ENCODE data around the gene CDC40. TPM values are rescaled to one million over a fixed set of nuclear protein-coding genes. Genes with fewer than 3 reads are reported as not detected.
A peak's percentile ranks its signal among the peaks of the same experiment; 100 is the strongest.

Gene CDC40
- total RNA-seq, 1 donor, result 27.5 TPM

GRCh38 chr6:110214338-110214737 is 34.1 kb downstream of the CDC40 start:
- Histone ChIP-seq H4K20me1 (ENCODE audit: insufficient read depth, low read length) (no peaks in the 10 kb centered on the region), H2AFZ (ENCODE audit: low read length) (no peak overlapping the region), H3K4me1 (ENCODE audit: insufficient read depth, low read length) (peaks cover 10% of the 10 kb centered on the region), H3K27me3 (ENCODE audit: insufficient read depth, low read length) (no peaks in the 10 kb centered on the region), H3K79me2 (ENCODE audit: insufficient read depth, low read length) (no peaks in the 10 kb centered on the region), H3K4me2 (ENCODE audit: insufficient read depth, low read length) (no peak overlapping the region), H3K27ac (ENCODE audit: low read depth, low read length) (no peak overlapping the region), H3K36me3 (ENCODE audit: insufficient read depth, low read length) (peaks cover 30% of the 10 kb centered on the region), H3K9me3 (ENCODE audit: low read depth, low read length) (no peaks in the 10 kb centered on the region), H3K4me3 (ENCODE audit: insufficient read depth, low read length) (no peak overlapping the region)
- no peak for DNase-seq (ENCODE audit: insufficient read length, low spot score, missing footprints)
- TF ChIP-seq CTCF (IDR thresholded peaks at IDR 0.05; ENCODE audit: extremely low read depth, low read depth, low read length), result no peak

GRCh38 chr6:110216140-110216539 is 35.9 kb downstream of the CDC40 start:
- peaks cover 10% of the 10 kb centered on the region for H3K4me1 ChIP-seq (ENCODE audit: insufficient read depth, low read length)
- no peaks in the 10 kb centered on the region for H3K9me3 ChIP-seq (ENCODE audit: low read depth, low read length)
- DNase-seq (ENCODE audit: insufficient read length, low spot score, missing footprints), result no peak
- no peaks in the 10 kb centered on the region for H4K20me1 ChIP-seq (ENCODE audit: insufficient read depth, low read length)
- H3K27ac ChIP-seq (ENCODE audit: low read depth, low read length), result no peak overlapping the region
- no peak for TF ChIP-seq CTCF (IDR thresholded peaks at IDR 0.05; ENCODE audit: extremely low read depth, low read depth, low read length)
- H3K36me3 ChIP-seq (ENCODE audit: insufficient read depth, low read length), result peaks cover 32% of the 10 kb centered on the region
- no peak overlapping the region for H3K4me2 ChIP-seq (ENCODE audit: insufficient read depth, low read length)
- H3K79me2 ChIP-seq (ENCODE audit: insufficient read depth, low read length), result no peaks in the 10 kb centered on the region
- no peak overlapping the region for H3K4me3 ChIP-seq (ENCODE audit: insufficient read depth, low read length)
- no peaks in the 10 kb centered on the region for H3K27me3 ChIP-seq (ENCODE audit: insufficient read depth, low read length)
- H2AFZ ChIP-seq (ENCODE audit: low read length), result no peak overlapping the region

- H4K20me1 ChIP-seq (ENCODE audit: insufficient read depth, low read length), result no peaks in the 10 kb centered on the region
- H3K4me1 ChIP-seq (ENCODE audit: insufficient read depth, low read length), result peaks cover 10% of the 10 kb centered on the region
- no peaks in the 10 kb centered on the region for H3K79me2 ChIP-seq (ENCODE audit: insufficient read depth, low read length)
- peaks cover 22% of the 10 kb centered on the region for H3K36me3 ChIP-seq (ENCODE audit: insufficient read depth, low read length)
- H3K27me3 ChIP-seq (ENCODE audit: insufficient read depth, low read length), result no peaks in the 10 kb centered on the region
- TF ChIP-seq CTCF (IDR thresholded peaks at IDR 0.05; ENCODE audit: extremely low read depth, low read depth, low read length), result no peak
- DNase-seq (ENCODE audit: insufficient read length, low spot score, missing footprints), result peak; percentile 48
- H2AFZ ChIP-seq (ENCODE audit: low read length), result no peak overlapping the region
- no peaks in the 10 kb centered on the region for H3K9me3 ChIP-seq (ENCODE audit: low read depth, low read length)
- no peak overlapping the region for H3K27ac ChIP-seq (ENCODE audit: low read depth, low read length)
- no peak overlapping the region for H3K4me3 ChIP-seq (ENCODE audit: insufficient read depth, low read length)
- no peak overlapping the region for H3K4me2 ChIP-seq (ENCODE audit: insufficient read depth, low read length)
Measured at GRCh38 chr6:110217266-110217665, 37.0 kb downstream of the CDC40 start.

GRCh38 chr6:110221738-110222137 is 41.5 kb downstream of the CDC40 start:
- H4K20me1 ChIP-seq (ENCODE audit: insufficient read depth, low read length), result no peaks in the 10 kb centered on the region
- H3K4me1 ChIP-seq (ENCODE audit: insufficient read depth, low read length), result peaks cover 10% of the 10 kb centered on the region
- TF ChIP-seq CTCF (IDR thresholded peaks at IDR 0.05; ENCODE audit: extremely low read depth, low read depth, low read length), result no peak
- no peaks in the 10 kb centered on the region for H3K79me2 ChIP-seq (ENCODE audit: insufficient read depth, low read length)
- no peak overlapping the region for H3K4me2 ChIP-seq (ENCODE audit: insufficient read depth, low read length)
- H2AFZ ChIP-seq (ENCODE audit: low read length), result no peak overlapping the region
- no peak overlapping the region for H3K4me3 ChIP-seq (ENCODE audit: insufficient read depth, low read length)
- no peak overlapping the region for H3K27ac ChIP-seq (ENCODE audit: low read depth, low read length)
- no peak for DNase-seq (ENCODE audit: insufficient read length, low spot score, missing footprints)
- no peaks in the 10 kb centered on the region for H3K9me3 ChIP-seq (ENCODE audit: low read depth, low read length)
- H3K27me3 ChIP-seq (ENCODE audit: insufficient read depth, low read length), result no peaks in the 10 kb centered on the region
- H3K36me3 ChIP-seq (ENCODE audit: insufficient read depth, low read length), result peaks cover 10% of the 10 kb centered on the region
